ENCODE results near the gene HTR3C. TPM values are rescaled to one million over a fixed set of nuclear protein-coding genes. Genes with fewer than 3 reads are reported as not detected.
A peak's percentile ranks its signal among the peaks of the same experiment; 100 is the strongest.

The HTR3C gene
- polyA plus RNA-seq, 1 of the 3 experiments (the other 2 are of a cell fraction) = not detected

- TF ChIP-seq TEAD4 (IDR thresholded peaks at IDR 0.05; ENCODE audit: borderline replicate concordance, insufficient read depth) (no peak), JUND (IDR thresholded peaks at IDR 0.05) (no peak), SIN3A (IDR thresholded peaks at IDR 0.05; ENCODE audit: borderline replicate concordance, low read depth, low read length) (0 out of 2 replicates have a peak, but pooled peaks have one; percentile 11), ELF1 (IDR thresholded peaks at IDR 0.05) (no peak), NRF1 (IDR thresholded peaks at IDR 0.05; ENCODE audit: low read depth, low read length) (no peak), ZBTB33 (IDR thresholded peaks at IDR 0.05; ENCODE audit: borderline replicate concordance, low read depth) (no peak), POLR2AphosphoS5 (IDR thresholded peaks at IDR 0.05; ENCODE audit: low read depth, low read length) (no peak), FOXM1 (IDR thresholded peaks at IDR 0.05; ENCODE audit: low read depth) (no peak), GATA2 (CRISPR knock-in tag; IDR thresholded peaks at IDR 0.05) (no peak), FOXJ3 (CRISPR knock-in tag; IDR thresholded peaks at IDR 0.05) (no peak), MXI1 (IDR thresholded peaks at IDR 0.05; ENCODE audit: low read depth, low read length) (peak; percentile 50; the same call in 1 of the 2 replicates)
Measured at GRCh38 chr3:184016811-184017671, 35.8 kb upstream of the HTR3C start (continued).

- H3K4me1 ChIP-seq (ENCODE audit: control insufficient read depth in 1 of 2, insufficient read depth in 2 of 2, low read depth in 1 of 2, low read length in 1 of 2) = peaks cover 11 to 22% of the 10 kb centered on the region in 2 experiments; a peak in 3 of 4 replicates
- peak within 1 kb of the TSS; percentile 77 for H3K9ac ChIP-seq
- H3K4me2 ChIP-seq = peak within 1 kb of the TSS; percentile 93
- H4K20me1 ChIP-seq (ENCODE audit: insufficient read depth) = no peaks in the 10 kb centered on the region
- peak within 1 kb of the TSS; percentile 45 to 94; a peak in 3 of 4 replicates for H3K27ac ChIP-seq (ENCODE audit: low read depth in 2 of 2, low read length in 1 of 2)
- H3K27me3 ChIP-seq (ENCODE audit: insufficient read depth) = no peaks in the 10 kb centered on the region
- peak within 1 kb of the TSS; percentile 100 for H2AFZ ChIP-seq (ENCODE audit: low read depth)
- H3K4me3 ChIP-seq (ENCODE audit: low read depth in 2 of 2, low read length in 1 of 2) = peak within 1 kb of the TSS; percentile 99 to 100
- under 1% methylated on average over 24 of the region's 55 CpGs for WGBS (ENCODE audit: low lambda C conversion rate)
- no peaks in the 10 kb centered on the region for H3K9me2 ChIP-seq
- H3K79me2 ChIP-seq (ENCODE audit: insufficient read depth) = peaks cover 26% of the 10 kb centered on the region
- CTCF ChIA-PET = interaction anchor here (0.5 to 5.3 kb wide), 20 partner anchors 9 to 267 kb away, joined by 3 to 55 read pairs (median 3); partner anchors contain the start of gene EIF2B5
- no peaks in the 10 kb centered on the region for H3K9me3 ChIP-seq
- H3F3A ChIP-seq (replicated peaks; ENCODE audit: insufficient read depth) = no peaks in the 10 kb centered on the region
- POLR2A ChIA-PET = no interaction called here
- DNase-seq = peak; percentile 95
- peaks cover 5% of the 10 kb centered on the region in 2 experiments for H3K36me3 ChIP-seq (replicated peaks in 1 of 2; ENCODE audit: control insufficient read depth in 1 of 2, insufficient read depth in 2 of 2, low read length in 1 of 2)
- no peak for TF ChIP-seq MEF2A (IDR thresholded peaks at IDR 0.05; ENCODE audit: borderline replicate concordance, low read depth)
- TF ChIP-seq GATA2 (CRISPR knock-in tag; IDR thresholded peaks at IDR 0.05) = peak; percentile 74
- peak; percentile 36; the same call in 1 of the 2 replicates for TF ChIP-seq MAX (IDR thresholded peaks at IDR 0.05; ENCODE audit: low read depth)
- no peak for TF ChIP-seq EZH2phosphoT487 (IDR thresholded peaks at IDR 0.05; ENCODE audit: borderline replicate concordance, low read depth)
- peak; percentile 76 for TF ChIP-seq NRF1 (IDR thresholded peaks at IDR 0.05; ENCODE audit: low read depth, low read length)
- TF ChIP-seq USF2 (IDR thresholded peaks at IDR 0.05; ENCODE audit: borderline replicate concordance, low read depth, low read length) = no peak
- no peak for TF ChIP-seq JUND (IDR thresholded peaks at IDR 0.05)
- TF ChIP-seq NFIC (IDR thresholded peaks at IDR 0.05; ENCODE audit: borderline replicate concordance) = peak; percentile 4; the same call in 1 of the 2 replicates
- TF ChIP-seq ELF1 (IDR thresholded peaks at IDR 0.05) = peak; percentile 40; the same call in 1 of the 2 replicates
- TF ChIP-seq TAF1 (IDR thresholded peaks at IDR 0.05; ENCODE audit: borderline replicate concordance, low read depth, low read length) = peak; percentile 48
- peak; percentile 90 for TF ChIP-seq CHD2 (IDR thresholded peaks at IDR 0.05; ENCODE audit: low read length, partially characterized antibody)
- 0 out of 2 replicates have a peak, but pooled peaks have one; percentile 8 for TF ChIP-seq SMC3 (IDR thresholded peaks at IDR 0.05; ENCODE audit: low read depth, low read length)
- TF ChIP-seq POLR2AphosphoS5 (IDR thresholded peaks at IDR 0.05; ENCODE audit: low read depth, low read length) = peak; percentile 88
- no peak; the same call in 1 of the 2 replicates for TF ChIP-seq ZBTB33 (IDR thresholded peaks at IDR 0.05; ENCODE audit: borderline replicate concordance, low read depth)
- TF ChIP-seq FOXM1 (IDR thresholded peaks at IDR 0.05; ENCODE audit: low read depth) = no peak
- TF ChIP-seq MXI1 (IDR thresholded peaks at IDR 0.05; ENCODE audit: low read depth, low read length) = peak; percentile 65
Measured at GRCh38 chr3:184017672-184018423, 35.0 kb upstream of the HTR3C start, which contains the start of gene ABCC5. TSS of gene ABCC5 (minus strand) at chr3:184017884. CDS start at chr3:184014392, 3,492 bp downstream.
